Activated T-cell treated with anti-CD3 and anti-CD28 coated beads, Interleukin-2, amount 50 U/mL, for 1 hour (primary cell): ENCODE results near the gene STPG3.

Experiments used
- DNase-seq: peaks from one replicate; pipeline ENCODE4 v3.0.0-alpha.2; 2020

The STPG3 gene

GRCh38 chr9:137222190-137223077 lies 28.7 kb upstream of the STPG3 start, which contains the start of gene RNF208:
RNF208 (minus strand) TSS chr9:137222240; CDS start chr9:137221212, 1,028 bp downstream.
- peak; percentile 46 for DNase-seq

GRCh38 chr9:137223078-137223970 lies 27.8 kb upstream of the STPG3 start:
- DNase-seq, result peak; percentile 96

GRCh38 chr9:137224830-137225694 lies 26.0 kb upstream of the STPG3 start, which contains the start of gene CYSRT1:
CYSRT1 (plus strand) TSS chr9:137225174; CDS start chr9:137225622, 448 bp downstream.
- no peak for DNase-seq

- no peak for DNase-seq
These were observed 25.3 kb upstream of the STPG3 start for GRCh38 chr9:137225699-137226331.

- no peak for DNase-seq
These were observed 24.6 kb upstream of the STPG3 start for GRCh38 chr9:137226338-137227053.

- DNase-seq, result peak; percentile 87
These were observed 23.8 kb upstream of the STPG3 start, which contains the start of gene RNF224 for GRCh38 chr9:137227054-137227852. RNF224 (plus strand) TSS chr9:137227502; CDS start chr9:137228336, 834 bp downstream.

- DNase-seq, result no peak
These were observed 23.1 kb upstream of the STPG3 start for GRCh38 chr9:137227853-137228505.

GRCh38 chr9:137228506-137228967 lies 22.5 kb upstream of the STPG3 start:
- no peak for DNase-seq

GRCh38 chr9:137228968-137229896 lies 21.9 kb upstream of the STPG3 start:
- no peak for DNase-seq

- DNase-seq, result no peak
These were observed 21.0 kb upstream of the STPG3 start for GRCh38 chr9:137229903-137230704.

GRCh38 chr9:137230705-137231371 lies 20.2 kb upstream of the STPG3 start, which contains the start of gene SLC34A3:
SLC34A3 (plus strand) TSS chr9:137230901; CDS start chr9:137231703, 802 bp downstream.
- DNase-seq, result no peak

GRCh38 chr9:137231372-137232039 lies 19.6 kb upstream of the STPG3 start:
- no peak for DNase-seq

GRCh38 chr9:137232101-137232500 lies 19.0 kb upstream of the STPG3 start:
- DNase-seq, result no peak

GRCh38 chr9:137232510-137232909 lies 18.6 kb upstream of the STPG3 start:
- no peak for DNase-seq

- no peak for DNase-seq
These were observed 17.7 kb upstream of the STPG3 start for GRCh38 chr9:137233143-137233980.
